Natural killer cell (primary cell): ENCODE data around the gene ITPRIPL1. TPM values are rescaled to one million over a fixed set of nuclear protein-coding genes. Genes with fewer than 3 reads are reported as not detected.

Experiments used
- ATAC-seq, 3 donors: fragments of 150-1000 bp in 2 of 3; fragments of 200-7000 bp in 1 of 3; cut with Tn5 transposase; 1 replicate in 1 of 3; 2 replicates in 2 of 3; pipeline ENCODE4 v1.10.0; 2021; ENCODE audit warnings: mild to moderate bottlenecking in 2 of 3, moderate library complexity in 2 of 3
- DNase-seq, 2 donors: peaks; one replicate each; pipeline versions ENCODE4 v3.0.0 to v3.0.0-alpha.2; 2013 to 2021; ENCODE audit warnings: mixed read lengths in 1 of 2
- H3K27ac ChIP-seq: one replicate; pipeline ENCODE4 v1.5.1; 2013; ENCODE audit warnings: mild to moderate bottlenecking, low read length
- H3K27me3 ChIP-seq: one replicate; pipeline ENCODE4 v1.6.1; 2013; ENCODE audit warnings: low read length; ENCODE audit not compliant: control insufficient read depth, insufficient read depth
- H3K36me3 ChIP-seq: one replicate; pipeline ENCODE4 v1.6.1; 2013; ENCODE audit warnings: low read length; ENCODE audit not compliant: control insufficient read depth, insufficient read depth
- H3K4me1 ChIP-seq: one replicate; pipeline ENCODE4 v1.6.1; 2013; ENCODE audit warnings: low read length; ENCODE audit not compliant: control insufficient read depth, insufficient read depth
- H3K4me3 ChIP-seq: one replicate; pipeline ENCODE4 v1.5.1; 2013; ENCODE audit warnings: low read length
- H3K9me3 ChIP-seq: one replicate; pipeline ENCODE4 v1.6.1; 2013; ENCODE audit warnings: low read length; ENCODE audit not compliant: control insufficient read depth, insufficient read depth
- H3K27ac Mint-ChIP-seq, 2 donors: one replicate each; pipeline ENCODE4 v1.8.0; 2022; ENCODE audit warnings: mild to moderate bottlenecking in 2 of 2, mixed read lengths in 2 of 2, moderate library complexity in 1 of 2
- H3K27me3 Mint-ChIP-seq, 2 donors: one replicate each; pipeline ENCODE4 v1.8.0; 2022; ENCODE audit warnings: low read depth in 2 of 2, mixed read lengths in 2 of 2
- H3K36me3 Mint-ChIP-seq: one replicate; pipeline ENCODE4 v1.8.0; 2022; ENCODE audit warnings: mixed read lengths
- H3K4me1 Mint-ChIP-seq, 2 donors: one replicate each; pipeline ENCODE4 v1.8.0; 2022; ENCODE audit warnings: mixed read lengths in 2 of 2
- H3K4me3 Mint-ChIP-seq: one replicate; pipeline ENCODE4 v1.8.0; 2022; ENCODE audit warnings: mild to moderate bottlenecking, moderate library complexity, mixed read lengths
- H3K9me3 Mint-ChIP-seq, 2 donors: one replicate each; pipeline ENCODE4 v1.8.0; 2022; ENCODE audit warnings: mixed read lengths in 2 of 2
- CTCF ChIP-seq: fragments of 200-600 bp; IDR thresholded peaks from one replicate; pipeline ENCODE4 v1.8.0; 2022; ENCODE audit warnings: antibody characterized with exemption
- WGBS: methylation state at CpG from one replicate; pipeline ENCODE4 v1.1.7; 2013; ENCODE audit warnings: missing lambda C conversion rate; ENCODE audit not compliant: insufficient coverage; 5-methylcytosine and 5-hydroxymethylcytosine counted together
- intact Hi-C: fragments of 100-400 bp; cut with micrococcal nuclease; formaldehyde crosslinking; loops from one replicate; pipeline ENCODE4 v1.14.2; 2022
- total RNA-seq, 4 donors: library from RNA; stranded (reverse); fragments of 120-200 nt in 1 of 4; gene quantifications; one replicate each; pipeline versions ENCODE4 v1.2.3 to v1.2.4, GENCODE V29; 2013 to 2022

Gene ITPRIPL1
- total RNA-seq, 3 donors from 2014 or later (not counting 1 experiment from before 2014, with no cell fraction given) = 14.1 to 28.7 (median 20.5) TPM

GRCh38 chr2:96344011-96344410, 18.9 kb downstream of the ITPRIPL1 start:
- no peak for TF ChIP-seq CTCF
- DNase-seq = peak in 1 of 2 donors; percentile 79
- Mint-ChIP-seq H3K9me3 (no peaks in the 10 kb centered on the region), H3K36me3 (no peaks in the 10 kb centered on the region), H3K27me3 (no peaks in the 10 kb centered on the region), H3K4me3 (no peak overlapping the region), H3K4me1 (peaks cover 0 to 7% of the 10 kb centered on the region in 2 donors), H3K27ac (peak overlapping the region in 1 of 2 donors; percentile 8)
- Histone ChIP-seq H3K27me3 (no peaks in the 10 kb centered on the region), H3K27ac (peak overlapping the region; percentile 61), H3K4me3 (no peak overlapping the region), H3K36me3 (no peaks in the 10 kb centered on the region), H3K4me1 (peaks cover 19% of the 10 kb centered on the region), H3K9me3 (no peaks in the 10 kb centered on the region)
- intact Hi-C loops = no loop called here
- 64% methylated on average over 5 of the region's 5 CpGs for WGBS
- peak; percentile 82 to 86 (median 84) for ATAC-seq

- peaks cover 19% of the 10 kb centered on the region for H3K4me1 ChIP-seq
- H3K9me3 Mint-ChIP-seq = no peaks in the 10 kb centered on the region
- intact Hi-C loops = no loop called here
These were observed 20.3 kb downstream of the ITPRIPL1 start for GRCh38 chr2:96345438-96345837.

GRCh38 chr2:96345868-96346462, 20.8 kb downstream of the ITPRIPL1 start:
- WGBS = 97% methylated on average over 6 of the region's 6 CpGs
- intact Hi-C loops = no loop called here

More at GRCh38 chr2:96345438-96345837, 20.3 kb downstream of the ITPRIPL1 start:
- DNase-seq (peak in 1 of 2 donors; percentile 59), ATAC-seq (peak in 2 of 3 donors; percentile 46 to 48)
- H3K4me1 Mint-ChIP-seq = peaks cover 0 to 7% of the 10 kb centered on the region in 2 donors
- H3K4me3 Mint-ChIP-seq = no peak overlapping the region
- no peak overlapping the region for H3K4me3 ChIP-seq
- TF ChIP-seq CTCF = no peak
- no peaks in the 10 kb centered on the region for H3K36me3 ChIP-seq
- no peaks in the 10 kb centered on the region for H3K9me3 ChIP-seq
- H3K27ac Mint-ChIP-seq = peak overlapping the region in 1 of 2 donors; percentile 1
- H3K27me3 ChIP-seq = no peaks in the 10 kb centered on the region
- no peaks in the 10 kb centered on the region for H3K27me3 Mint-ChIP-seq
- 81% methylated on average over 4 of the region's 4 CpGs for WGBS
- H3K36me3 Mint-ChIP-seq = no peaks in the 10 kb centered on the region
- no peak overlapping the region for H3K27ac ChIP-seq

More at GRCh38 chr2:96345868-96346462, 20.8 kb downstream of the ITPRIPL1 start:
- H3K36me3 Mint-ChIP-seq = no peaks in the 10 kb centered on the region
- peaks cover 0 to 7% of the 10 kb centered on the region in 2 donors for H3K4me1 Mint-ChIP-seq
- Histone ChIP-seq H3K4me3 (no peak overlapping the region), H3K36me3 (no peaks in the 10 kb centered on the region), H3K27ac (no peak overlapping the region), H3K4me1 (peaks cover 19% of the 10 kb centered on the region), H3K9me3 (no peaks in the 10 kb centered on the region), H3K27me3 (no peaks in the 10 kb centered on the region)
- no peak overlapping the region for H3K4me3 Mint-ChIP-seq
- no peak for TF ChIP-seq CTCF
- H3K9me3 Mint-ChIP-seq = no peaks in the 10 kb centered on the region
- H3K27ac Mint-ChIP-seq = peak overlapping the region in 1 of 2 donors; percentile 21
- ATAC-seq = no peak
- no peaks in the 10 kb centered on the region for H3K27me3 Mint-ChIP-seq
- DNase-seq = no peak
